Activated CD4-positive, alpha-beta T cell treated with anti-CD3 and anti-CD28 coated beads, Interleukin-2, amount 10 ng/mL, durations not matched to agents 7 days and 5 days (primary cell): Measurements from ENCODE around the gene SPTY2D1. TPM values are rescaled to one million over a fixed set of nuclear protein-coding genes. Genes with fewer than 3 reads are reported as not detected.
"Not testable (repeated sequence)": the region's sequence is repeated elsewhere in the genome, so short reads cannot be mapped to it uniquely, and the experiment has no call there.

Experiments used
- CTCF ChIA-PET: fragments of 350-600 bp; sonication (Branson Sonifier 250); formaldehyde crosslinking; loops from one replicate; lab custom pipeline; 2021; ENCODE audit warnings: antibody characterized with exemption; lab: Charles Lee
- POLR2A ChIA-PET: fragments of 350-600 bp; sonication (Branson Sonifier 250); formaldehyde crosslinking; loops from one replicate; lab custom pipeline; 2021; ENCODE audit warnings: antibody characterized with exemption; lab: Charles Lee
- DNase-seq: peaks from one replicate; pipeline ENCODE4 v3.0.0-alpha.2; 2020
- H3K27ac Mint-ChIP-seq: one replicate; pipeline ENCODE4 v1.8.0; 2021; ENCODE audit warnings: mild to moderate bottlenecking, moderate library complexity, mixed read lengths
- H3K27me3 Mint-ChIP-seq: one replicate; pipeline ENCODE4 v1.8.0; 2021; ENCODE audit warnings: mixed read lengths
- H3K36me3 Mint-ChIP-seq: one replicate; pipeline ENCODE4 v1.8.0; 2021; ENCODE audit warnings: low read depth, mixed read lengths
- H3K4me1 Mint-ChIP-seq: one replicate; pipeline ENCODE4 v1.8.0; 2021; ENCODE audit warnings: mixed read lengths
- H3K4me3 Mint-ChIP-seq: one replicate; pipeline ENCODE4 v1.8.0; 2021; ENCODE audit warnings: mild to moderate bottlenecking, moderate library complexity, mixed read lengths
- H3K9me3 Mint-ChIP-seq: one replicate; pipeline ENCODE4 v1.8.0; 2021; ENCODE audit warnings: mixed read lengths
- total RNA-seq, 2 experiments: library from RNA; stranded (reverse); gene quantifications; one replicate each; pipeline ENCODE4 v1.2.3, GENCODE V29; 2021

SPTY2D1 gene
- total RNA-seq, 2 experiments from 2014 or later, result 26.9 to 31.0 TPM

DNA sequence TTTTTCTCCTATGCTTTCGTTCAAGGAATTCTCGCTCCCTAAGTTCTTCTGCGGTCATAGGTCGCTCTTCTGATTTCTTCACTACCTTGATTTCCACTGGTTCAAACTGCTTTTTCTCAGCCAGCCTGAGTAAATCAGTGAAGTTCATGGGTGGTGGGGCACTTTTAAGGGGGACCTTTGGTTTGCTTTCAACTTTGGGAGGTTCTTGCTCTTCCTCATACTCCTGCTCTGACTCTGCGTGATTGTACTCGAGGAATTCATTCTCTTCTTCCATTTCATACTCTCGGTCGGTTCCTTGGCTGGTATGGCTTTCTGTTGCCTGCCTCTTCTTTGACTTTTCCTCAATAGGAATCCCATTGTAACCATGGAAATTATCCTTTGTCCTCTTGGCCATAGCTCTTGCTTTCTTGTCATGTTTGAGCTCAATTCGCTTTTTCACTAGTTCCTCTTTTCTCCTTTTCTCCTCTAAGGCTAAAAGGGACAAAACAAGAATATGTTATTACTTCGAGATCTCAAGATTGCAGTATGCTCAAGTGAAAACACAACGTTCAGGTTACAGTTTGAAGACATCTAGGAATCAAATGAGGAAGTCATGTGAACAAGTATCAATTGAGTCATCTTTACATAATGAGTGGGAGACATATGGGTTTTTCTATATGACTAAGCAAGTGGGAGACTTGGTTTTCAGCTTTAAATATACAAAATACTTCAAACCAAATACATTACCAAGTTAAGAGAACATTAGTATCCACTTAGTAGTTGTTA, 18.3 kb downstream of the SPTY2D1 start:
- Mint-ChIP-seq H3K27ac (peak overlapping the region; percentile 10), H3K36me3 (peaks cover 43% of the 10 kb centered on the region), H3K4me3 (no peak overlapping the region), H3K9me3 (no peaks in the 10 kb centered on the region), H3K4me1 (peaks cover 43% of the 10 kb centered on the region), H3K27me3 (no peaks in the 10 kb centered on the region)
- ChIA-PET POLR2A (interaction anchor here (0.7 kb wide), 1 partner anchor 35 kb away, joined by 6 read pairs; no protein-coding TSS in a partner anchor), CTCF (interaction anchor here (0.6 to 6.3 kb wide), 9 partner anchors 9 to 1340 kb away, joined by 3 to 65 read pairs (median 4); partner anchors contain the start of gene SPTY2D1)
- no peak for DNase-seq

DNA sequence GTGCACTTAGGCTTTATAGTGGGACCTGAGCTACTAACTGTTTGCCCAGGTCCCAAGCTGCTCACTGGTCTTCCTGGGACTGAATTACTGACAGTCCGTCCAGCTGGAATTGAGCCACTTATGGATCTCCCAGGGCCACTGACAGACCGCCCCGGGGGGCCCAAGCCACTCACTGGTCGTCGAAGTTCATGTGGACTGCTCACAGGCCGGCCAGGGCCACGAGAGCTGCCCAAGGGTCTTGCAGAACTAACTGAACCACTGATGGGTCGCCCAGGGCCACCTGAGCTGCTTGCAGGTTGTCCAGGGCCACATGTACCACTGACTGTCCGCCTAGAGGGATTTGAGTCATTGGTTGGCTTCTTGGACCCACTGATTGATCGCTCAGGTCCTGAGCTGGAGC, 19.5 kb downstream of the SPTY2D1 start:
- H3K4me1 Mint-ChIP-seq, result peaks cover 38% of the 10 kb centered on the region
- no peak overlapping the region for H3K27ac Mint-ChIP-seq
- peaks cover 48% of the 10 kb centered on the region for H3K36me3 Mint-ChIP-seq
- no peaks in the 10 kb centered on the region for H3K27me3 Mint-ChIP-seq
- no peak for DNase-seq
- no peak overlapping the region for H3K4me3 Mint-ChIP-seq
- H3K9me3 Mint-ChIP-seq, result no peaks in the 10 kb centered on the region
- ChIA-PET CTCF (interaction anchor here (0.6 to 2.7 kb wide), 9 partner anchors 9 to 1339 kb away, joined by 3 to 12 read pairs (median 4); partner anchors contain the start of gene SPTY2D1), POLR2A (no interaction called here)

DNA sequence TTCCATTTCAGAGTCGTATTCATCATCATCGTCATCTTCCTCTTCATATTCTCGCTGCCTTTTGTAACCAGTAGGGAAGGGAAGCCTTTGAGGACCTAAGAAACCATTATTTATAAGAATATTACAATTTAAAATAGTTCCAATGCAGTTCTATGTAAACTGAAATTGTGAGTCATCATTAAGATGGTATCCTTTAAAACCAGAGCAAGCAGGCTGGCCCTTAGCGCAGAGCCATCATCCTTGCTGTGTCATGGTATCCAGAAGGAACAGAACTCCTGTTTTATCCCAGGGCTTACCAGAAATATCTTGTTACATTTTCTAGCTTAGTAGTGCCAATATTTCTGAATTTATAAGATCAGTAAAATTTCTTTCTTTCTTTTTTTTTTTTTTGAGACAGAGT, 21.7 kb downstream of the SPTY2D1 start:
- no peaks in the 10 kb centered on the region for H3K27me3 Mint-ChIP-seq
- no peak overlapping the region for H3K27ac Mint-ChIP-seq
- H3K4me1 Mint-ChIP-seq, result peaks cover 19% of the 10 kb centered on the region
- H3K36me3 Mint-ChIP-seq, result peaks cover 56% of the 10 kb centered on the region
- DNase-seq, result no peak
- no peak overlapping the region for H3K4me3 Mint-ChIP-seq
- ChIA-PET POLR2A (no interaction called here), CTCF (interaction anchor here (2.2 kb wide), 1 partner anchor 11 kb away, joined by 7 read pairs; no protein-coding TSS in a partner anchor)
- H3K9me3 Mint-ChIP-seq, result no peaks in the 10 kb centered on the region

- no peaks in the 10 kb centered on the region for H3K27me3 Mint-ChIP-seq
- H3K36me3 Mint-ChIP-seq, result peaks cover 54% of the 10 kb centered on the region
- no peak overlapping the region for H3K4me3 Mint-ChIP-seq
- no peak overlapping the region for H3K27ac Mint-ChIP-seq
- no peaks in the 10 kb centered on the region for H3K9me3 Mint-ChIP-seq
- POLR2A ChIA-PET, result interaction anchor here (0.7 kb wide), 1 partner anchor 18 kb away, joined by 3 read pairs; no protein-coding TSS in a partner anchor
- CTCF ChIA-PET, result interaction anchor here (0.6 to 0.8 kb wide), 2 partner anchors 14 to 123 kb away, joined by 3 read pairs; no protein-coding TSS in a partner anchor
- DNase-seq, result no peak
- H3K4me1 Mint-ChIP-seq, result peaks cover 8% of the 10 kb centered on the region
These were observed 22.9 kb downstream of the SPTY2D1 start for GRCh38 chr11:18611196-18611595.

DNA sequence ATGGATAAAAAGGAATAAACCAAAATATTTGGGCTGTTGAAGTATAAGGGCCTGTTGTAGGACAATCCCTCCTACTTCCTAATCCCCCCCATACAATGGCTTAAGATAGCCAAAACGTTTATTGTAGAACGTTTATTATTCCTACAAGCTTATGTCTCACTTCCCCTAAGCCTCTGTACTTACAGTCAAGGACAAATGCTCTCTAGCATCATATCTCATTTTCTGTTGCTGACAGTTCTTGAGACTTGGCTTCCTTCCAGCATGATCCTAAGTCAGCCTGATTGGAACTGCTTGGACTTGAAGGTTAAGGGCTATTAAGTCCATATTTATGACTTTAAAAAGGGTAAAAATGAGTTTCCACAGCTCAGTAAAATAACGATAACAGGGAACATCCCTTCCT, 25.8 kb downstream of the SPTY2D1 start:
- H3K4me3 Mint-ChIP-seq, result no peak overlapping the region
- POLR2A ChIA-PET, result no interaction called here
- peaks cover 34% of the 10 kb centered on the region for H3K36me3 Mint-ChIP-seq
- DNase-seq, result no peak
- CTCF ChIA-PET, result no interaction called here
- H3K9me3 Mint-ChIP-seq, result no peaks in the 10 kb centered on the region
- H3K4me1 Mint-ChIP-seq, result no peaks in the 10 kb centered on the region
- H3K27ac Mint-ChIP-seq, result no peak overlapping the region
- H3K27me3 Mint-ChIP-seq, result no peaks in the 10 kb centered on the region

GRCh38 chr11:18600915-18601569, 33.1 kb downstream of the SPTY2D1 start:
- H3K36me3 Mint-ChIP-seq, result peaks cover 4% of the 10 kb centered on the region
- CTCF ChIA-PET, result interaction anchor here (0.7 kb wide), 1 partner anchor 492 kb away, joined by 3 read pairs; no protein-coding TSS in a partner anchor

DNA sequence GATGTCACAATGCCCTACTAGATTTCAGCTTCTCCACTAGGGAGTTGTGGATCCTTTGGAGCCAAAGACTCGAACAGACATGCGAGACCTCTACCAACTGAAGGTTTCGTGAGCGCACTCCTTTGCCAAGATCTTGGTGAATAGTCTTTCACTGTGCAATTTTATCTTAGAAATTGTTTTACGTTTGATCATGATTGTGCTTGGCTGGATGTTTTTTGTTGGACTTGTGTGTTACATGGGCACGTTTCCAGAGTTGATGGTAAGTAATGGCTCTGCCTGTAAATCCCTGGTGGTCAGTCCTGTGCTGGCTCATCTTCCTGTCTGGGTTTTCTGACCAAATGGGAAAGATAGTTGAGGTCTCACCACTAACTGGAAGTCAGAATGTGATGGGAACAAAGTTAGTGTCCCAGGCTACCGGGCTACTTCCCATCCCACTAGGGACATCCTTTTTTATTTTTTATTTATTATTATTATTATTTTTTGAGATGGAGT, 34.4 kb downstream of the SPTY2D1 start, which contains the start of gene MISFA:
MISFA (plus strand) TSS at position 51 of the 492 bp plus-strand sequence; CDS start at position 191, 140 bp downstream.
- Mint-ChIP-seq H3K27me3 (no peaks in the 10 kb centered on the region), H3K9me3 (no peaks in the 10 kb centered on the region), H3K4me1 (no peaks in the 10 kb centered on the region), H3K36me3 (no peaks in the 10 kb centered on the region), H3K27ac (no peak within 1 kb of the TSS), H3K4me3 (no peak within 1 kb of the TSS)
- no peak for DNase-seq
- ChIA-PET POLR2A (no interaction called here), CTCF (no interaction called here)

More at GRCh38 chr11:18600915-18601569, 33.1 kb downstream of the SPTY2D1 start:
- H3K4me1 Mint-ChIP-seq, result no peaks in the 10 kb centered on the region
- no peaks in the 10 kb centered on the region for H3K9me3 Mint-ChIP-seq
- no peak overlapping the region for H3K4me3 Mint-ChIP-seq
- POLR2A ChIA-PET, result no interaction called here
- DNase-seq, result no peak
- H3K27me3 Mint-ChIP-seq, result no peaks in the 10 kb centered on the region
- H3K27ac Mint-ChIP-seq, result no peak overlapping the region

- no peaks in the 10 kb centered on the region for H3K9me3 Mint-ChIP-seq
- ChIA-PET POLR2A (no interaction called here), CTCF (interaction anchor here (1.1 to 2.0 kb wide), 2 partner anchors 10 to 20 kb away, joined by 3 to 7 read pairs; no protein-coding TSS in a partner anchor)
- no peaks in the 10 kb centered on the region for H3K27me3 Mint-ChIP-seq
- no peak overlapping the region for H3K4me3 Mint-ChIP-seq
- H3K36me3 Mint-ChIP-seq, result no peaks in the 10 kb centered on the region
- peaks cover 11% of the 10 kb centered on the region for H3K4me1 Mint-ChIP-seq
- H3K27ac Mint-ChIP-seq, result no peak overlapping the region
- DNase-seq, result no peak
These were observed 39.0 kb downstream of the SPTY2D1 start for GRCh38 chr11:18594999-18595749.

- CTCF ChIA-PET, result interaction anchor here (0.6 kb wide), 1 partner anchor 128 kb away, joined by 3 read pairs; no protein-coding TSS in a partner anchor
- POLR2A ChIA-PET, H3K27ac Mint-ChIP-seq, H3K9me3 Mint-ChIP-seq, H3K4me3 Mint-ChIP-seq, H3K36me3 Mint-ChIP-seq, DNase-seq, H3K27me3 Mint-ChIP-seq: not testable (repeated sequence)
- peaks cover 13% of the 10 kb centered on the region for H3K4me1 Mint-ChIP-seq
These were observed 40.1 kb downstream of the SPTY2D1 start for GRCh38 chr11:18594088-18594487.

GRCh38 chr11:18590571-18590970, 43.6 kb downstream of the SPTY2D1 start:
- DNase-seq, result no peak
- Mint-ChIP-seq H3K4me1 (peaks cover 13% of the 10 kb centered on the region), H3K36me3 (no peaks in the 10 kb centered on the region), H3K4me3 (no peak overlapping the region), H3K9me3 (no peaks in the 10 kb centered on the region), H3K27ac (no peak overlapping the region), H3K27me3 (no peaks in the 10 kb centered on the region)
- CTCF ChIA-PET, result interaction anchor here (0.5 to 1.9 kb wide), 4 partner anchors 11 to 131 kb away, joined by 3 to 6 read pairs (median 5); partner anchors contain the start of gene SPTY2D1
- POLR2A ChIA-PET, result interaction anchor here (0.7 to 0.9 kb wide), 2 partner anchors 15 to 43 kb away, joined by 3 read pairs; partner anchors contain the start of gene SPTY2D1

DNA sequence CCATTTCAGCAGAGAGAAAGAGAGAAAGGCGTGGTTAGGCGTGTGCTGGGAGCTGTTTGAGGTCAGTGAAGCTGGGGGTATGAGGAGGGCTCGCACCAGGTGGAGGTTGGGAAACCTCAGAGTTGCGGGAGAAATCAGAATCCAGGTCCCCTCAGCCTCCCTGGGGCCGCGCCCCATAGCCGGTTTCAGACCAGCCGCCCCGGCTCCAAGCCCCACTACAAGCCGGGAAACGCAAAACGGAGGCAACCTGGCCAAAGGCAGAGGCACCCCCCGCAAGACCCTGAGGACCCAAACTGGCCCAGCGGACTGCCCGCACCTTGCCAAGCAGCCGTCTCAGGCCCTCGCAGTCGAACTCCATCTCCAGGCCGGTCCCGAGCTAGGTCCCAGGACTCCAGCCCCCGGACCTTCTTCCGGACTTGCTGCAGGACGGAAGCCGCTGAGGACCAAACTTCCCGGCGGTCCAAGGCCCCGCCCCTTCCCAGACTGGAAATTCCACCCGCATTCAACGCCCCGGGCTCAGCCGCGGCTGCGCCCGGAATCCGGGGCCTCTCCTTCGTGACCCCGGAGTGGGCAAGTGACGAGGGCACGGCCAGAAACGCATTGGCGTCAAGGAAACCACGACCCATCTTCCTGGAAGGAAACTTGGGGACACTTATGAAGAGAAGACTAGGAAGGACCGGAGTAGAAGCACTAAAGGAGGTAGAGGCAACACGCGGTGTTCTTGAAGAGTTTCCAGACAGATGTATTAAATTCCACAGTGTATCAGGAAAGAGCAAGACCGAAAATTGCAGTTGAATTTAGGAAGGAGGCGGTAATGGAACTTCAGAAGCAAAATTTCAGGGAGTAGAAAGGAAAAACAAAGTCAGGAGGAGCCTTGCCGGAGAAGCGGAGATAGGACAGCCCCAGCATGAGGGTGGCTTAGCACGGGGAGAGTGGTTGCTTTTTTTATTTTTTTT, 45.6 kb downstream of the SPTY2D1 start, which contains the start of gene UEVLD:
UEVLD (minus strand) TSS at position 438 of the 956 bp plus-strand sequence; CDS start at position 358, 80 bp downstream.
- POLR2A ChIA-PET, result interaction anchor here (1.1 to 1.6 kb wide), 2 partner anchors 10 to 45 kb away, joined by 4 to 7 read pairs; no protein-coding TSS in a partner anchor

More for the DNA sequence above, 45.6 kb downstream of the SPTY2D1 start, which contains the start of gene UEVLD:
- Mint-ChIP-seq H3K27me3 (no peaks in the 10 kb centered on the region), H3K9me3 (no peaks in the 10 kb centered on the region), H3K4me3 (no peak within 1 kb of the TSS), H3K36me3 (no peaks in the 10 kb centered on the region), H3K4me1 (peaks cover 13% of the 10 kb centered on the region), H3K27ac (no peak within 1 kb of the TSS)
- peak; percentile 56 for DNase-seq
- CTCF ChIA-PET, result interaction anchor here (0.5 to 2.2 kb wide), 8 partner anchors 14 to 89 kb away, joined by 3 to 9 read pairs (median 3); partner anchors contain the start of gene SPTY2D1
